ENCODE data around the gene CIROP.

Gene CIROP

DNA sequence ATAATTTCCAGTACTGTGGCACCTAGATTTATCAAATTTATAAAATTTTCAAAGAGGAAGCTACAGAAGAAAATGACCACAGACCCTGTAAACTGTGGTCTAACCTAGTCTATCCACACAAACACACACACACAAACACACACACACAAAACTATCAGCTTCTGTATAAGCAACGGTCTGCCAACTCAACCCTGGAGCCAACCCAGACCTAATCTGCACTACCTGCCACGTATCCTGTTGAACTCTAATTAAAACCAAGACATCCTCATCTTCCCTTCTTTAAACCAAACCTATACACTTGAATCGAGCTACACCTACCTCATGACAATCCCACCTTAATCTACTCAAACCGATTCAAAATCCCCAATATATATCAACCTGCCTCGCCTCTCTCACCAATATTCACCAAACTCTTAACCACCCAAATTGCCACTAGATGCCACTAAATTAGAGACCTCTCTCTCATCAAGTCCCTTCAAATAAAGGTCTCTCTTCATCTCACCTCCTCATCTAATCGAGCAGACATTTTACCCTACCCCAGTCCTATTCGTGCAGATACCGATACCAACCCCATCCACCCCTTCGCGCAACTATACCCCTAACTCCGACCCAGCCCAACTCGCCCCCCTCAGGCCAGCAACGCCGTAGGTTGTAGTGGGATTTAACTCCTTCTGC lies 10.7 kb downstream of the CIROP start:
- peak; percentile 47 for DNase-seq (ENCODE audit: low read depth, low spot score)

DNA sequence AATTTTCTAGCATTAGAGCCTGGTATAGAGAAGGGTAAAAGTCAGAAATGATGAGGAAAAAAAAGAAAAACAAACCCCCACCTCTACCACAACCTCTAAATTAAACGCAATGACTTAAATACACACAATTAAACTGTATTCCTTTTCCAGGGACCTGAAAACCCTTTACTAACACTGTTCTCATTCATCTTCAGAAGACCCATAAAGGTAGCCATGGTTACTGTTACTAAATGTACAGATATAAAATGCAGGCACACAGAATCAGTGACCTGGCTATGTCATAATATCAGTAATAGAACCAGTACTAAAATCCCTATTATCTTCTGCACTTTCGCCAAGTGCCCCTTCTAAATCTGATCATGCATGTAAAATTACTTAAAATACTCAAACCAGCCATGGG lies 11.3 kb downstream of the CIROP start:
- no peak for DNase-seq (ENCODE audit: low read depth, low spot score)

DNA sequence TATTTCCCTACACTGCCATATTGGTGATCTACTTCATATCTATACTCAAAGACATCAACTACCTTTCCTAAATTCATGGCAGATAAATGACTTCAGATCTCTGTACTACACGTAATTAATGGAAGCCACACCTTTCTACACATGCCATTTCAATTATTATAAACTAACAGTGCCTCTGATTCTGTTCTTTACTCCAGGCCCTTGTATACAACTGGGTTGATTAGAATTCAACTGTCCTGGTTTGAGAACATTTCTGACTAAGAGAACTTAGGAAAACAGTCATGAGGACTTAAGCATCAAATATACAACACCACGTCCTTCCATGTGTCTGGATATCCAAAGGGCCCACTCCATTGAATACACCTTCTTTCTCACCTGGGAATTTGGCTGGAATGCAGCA lies 11.7 kb downstream of the CIROP start:
- no peak for DNase-seq (ENCODE audit: low read depth, low spot score)

DNA sequence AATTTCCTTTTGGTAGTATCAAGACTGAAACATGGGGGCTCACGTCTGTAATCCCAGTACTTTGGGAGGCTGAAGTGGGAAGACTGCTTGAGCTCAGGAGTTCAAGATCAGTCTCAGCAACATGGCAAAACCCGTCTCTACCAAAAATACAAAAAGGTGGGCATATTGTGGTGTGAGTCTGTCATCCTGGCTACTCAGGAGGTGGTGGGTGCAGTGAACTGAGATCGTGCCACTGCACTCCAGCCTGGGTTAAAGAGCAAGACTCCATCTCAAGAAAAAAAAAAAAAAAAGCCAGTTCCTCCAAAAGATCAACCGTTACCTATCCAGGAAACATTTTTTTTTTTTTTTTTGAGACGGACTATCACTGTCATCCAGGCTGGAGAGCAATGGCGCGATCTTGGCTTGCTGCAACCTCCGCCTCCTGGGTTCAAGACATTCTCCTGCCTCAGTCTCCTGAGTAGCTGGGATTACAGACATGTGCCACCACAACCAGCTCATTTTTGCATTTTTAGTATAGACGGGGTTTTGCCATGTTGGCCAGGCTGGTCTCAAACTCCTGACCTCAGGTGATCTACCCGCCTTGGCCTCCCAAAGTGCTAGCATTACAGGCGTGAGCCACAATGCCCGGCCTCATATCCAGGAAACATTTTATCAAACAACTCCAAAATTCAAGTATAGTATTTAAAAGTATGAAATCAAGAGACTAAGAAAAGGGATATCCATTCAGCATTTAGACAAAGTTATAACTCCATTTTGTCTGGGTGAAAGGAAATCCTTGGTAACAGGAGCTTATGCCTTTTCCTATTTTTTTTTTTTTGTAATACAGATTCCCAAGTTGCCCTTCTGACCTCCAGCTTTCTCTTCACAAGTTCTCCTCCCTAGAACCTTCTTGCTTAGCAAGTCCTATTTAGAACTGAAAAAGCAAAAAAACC lies 13.2 kb downstream of the CIROP start:
- DNase-seq (ENCODE audit: low read depth, low spot score), result no peak

DNA sequence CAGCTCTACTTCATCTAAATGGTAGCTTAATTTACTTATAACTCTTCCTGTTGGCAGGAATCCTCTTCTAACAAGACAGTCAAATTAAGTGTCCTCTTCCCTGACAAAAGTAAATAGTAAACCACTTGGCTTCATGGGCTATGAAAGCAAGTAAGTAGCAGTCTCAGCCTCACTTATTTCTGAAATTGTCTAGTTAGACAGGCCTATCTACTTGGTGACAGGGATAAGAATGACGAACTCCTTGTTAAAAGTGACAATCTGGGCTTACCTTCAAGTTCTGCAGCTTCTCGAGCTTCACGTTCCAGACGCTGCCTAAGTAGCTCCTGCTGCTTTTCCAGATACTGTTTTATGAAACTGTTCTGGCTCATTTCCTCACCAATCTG lies 14.5 kb downstream of the CIROP start:
- DNase-seq (ENCODE audit: low read depth, low spot score), result no peak

DNA sequence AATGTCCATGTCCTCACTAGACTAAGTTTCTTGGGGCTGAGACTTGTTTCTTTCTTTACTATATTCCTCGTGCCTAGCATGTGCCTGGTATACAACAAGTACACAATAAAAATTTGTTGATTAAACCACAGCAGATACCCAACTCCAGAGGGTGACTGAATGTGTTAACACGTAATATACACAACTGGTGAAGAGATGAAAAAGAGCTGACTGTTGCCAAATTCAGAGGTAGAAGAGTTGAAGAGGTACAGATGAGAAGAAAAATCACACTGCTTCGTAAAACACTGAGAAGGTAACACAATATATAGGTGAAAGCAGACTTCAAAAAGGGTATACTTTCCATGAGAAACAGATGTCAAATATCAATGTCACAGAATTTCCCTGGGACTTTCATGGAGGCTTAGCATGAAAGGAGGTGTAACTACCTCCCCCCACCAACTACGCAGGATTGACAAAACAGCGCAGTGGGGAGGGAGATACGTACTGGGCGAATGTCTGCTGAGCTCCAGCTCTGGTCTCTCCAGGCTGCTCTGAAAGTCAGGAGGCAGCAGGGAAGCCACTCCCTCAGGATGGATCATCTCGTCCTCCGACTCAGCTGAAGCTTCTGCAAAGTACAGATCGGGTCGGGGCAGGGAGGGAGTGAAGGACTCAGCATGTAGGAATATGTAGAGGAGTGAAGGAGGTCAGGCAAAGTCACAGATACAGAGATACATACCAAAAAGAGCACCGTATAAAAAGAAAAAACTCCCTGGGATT lies 15.1 kb downstream of the CIROP start:
- DNase-seq (ENCODE audit: low read depth, low spot score), result no peak

DNA sequence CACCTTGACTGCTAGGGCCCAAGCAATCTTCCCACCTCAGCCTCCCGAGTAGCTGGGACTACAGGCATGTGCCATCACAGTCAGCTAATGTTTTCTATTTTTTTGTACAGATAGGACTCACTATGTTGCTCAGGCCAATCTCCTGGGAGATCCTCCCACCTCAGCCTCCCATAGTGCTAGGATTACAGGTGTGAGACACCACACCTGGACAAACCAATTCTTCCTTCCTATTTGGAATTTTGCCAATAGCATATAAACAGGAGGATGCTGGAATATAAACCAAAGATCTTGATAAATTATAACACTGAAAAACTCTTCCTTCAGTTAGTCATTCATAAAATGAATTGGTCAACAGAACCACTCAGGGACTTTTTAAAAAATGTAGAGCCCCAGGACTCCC lies 18.2 kb downstream of the CIROP start:
- DNase-seq (ENCODE audit: low read depth, low spot score), result no peak

DNA sequence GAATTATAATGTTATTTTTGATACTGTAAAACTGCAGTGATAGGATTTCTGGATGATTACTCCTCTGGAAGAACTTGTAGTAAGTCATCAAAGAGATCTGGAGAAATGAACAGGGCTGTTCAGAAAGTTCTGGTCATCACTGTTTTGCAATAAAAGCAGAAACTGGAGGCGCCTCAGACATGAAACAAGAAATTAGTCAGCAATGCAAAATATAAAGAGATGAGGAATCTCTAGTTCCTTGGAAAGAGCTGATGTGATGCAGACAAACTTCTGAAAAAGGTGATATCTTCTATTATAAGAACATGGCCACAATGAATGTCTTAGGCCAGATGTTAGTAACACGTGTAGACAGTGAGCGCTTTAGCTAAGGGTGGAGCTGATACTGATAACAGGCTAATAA lies 19.3 kb downstream of the CIROP start:
- DNase-seq (ENCODE audit: low read depth, low spot score), result no peak

DNA sequence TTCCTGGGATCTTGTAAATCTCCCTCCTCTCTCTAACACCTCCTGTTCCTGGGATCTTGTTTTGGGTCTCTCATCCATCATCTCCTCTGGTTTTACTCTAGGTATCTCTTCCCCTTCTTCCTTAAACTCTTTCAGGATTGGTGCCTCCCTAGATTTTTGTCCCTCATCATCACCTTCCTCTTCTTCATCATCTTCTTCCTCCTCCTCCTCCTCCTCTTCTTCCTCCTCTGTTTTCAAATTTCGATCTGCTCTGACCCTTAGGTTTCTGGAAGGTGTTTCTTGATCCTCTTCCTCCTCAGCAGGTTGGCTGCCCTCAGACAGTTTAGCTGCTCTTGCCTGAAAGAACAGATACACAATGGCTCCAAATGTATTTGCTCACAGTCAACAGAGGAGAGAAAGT lies 24.3 kb downstream of the CIROP start:
- DNase-seq (ENCODE audit: low read depth, low spot score), result no peak

DNA sequence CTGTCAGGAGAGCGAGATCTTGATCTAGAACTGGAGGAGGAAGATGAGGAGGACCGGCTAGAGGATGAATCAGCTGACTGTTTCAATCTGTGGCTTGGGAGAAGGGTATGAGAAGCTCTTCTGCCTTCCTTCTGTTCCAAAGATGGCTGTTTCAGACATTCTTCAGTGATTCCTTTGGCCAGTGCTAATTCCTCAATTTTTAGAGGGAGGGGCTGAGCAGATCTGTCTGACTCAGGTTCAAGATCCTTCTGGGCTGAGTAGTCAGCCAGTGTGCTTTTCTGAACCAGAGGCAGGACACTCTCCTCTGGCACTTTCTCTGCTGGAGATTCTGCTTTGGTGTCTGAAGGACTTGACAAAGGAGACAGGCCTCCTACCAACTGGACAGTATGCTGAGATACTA lies 25.1 kb downstream of the CIROP start:
- DNase-seq (ENCODE audit: low read depth, low spot score), result no peak

DNA sequence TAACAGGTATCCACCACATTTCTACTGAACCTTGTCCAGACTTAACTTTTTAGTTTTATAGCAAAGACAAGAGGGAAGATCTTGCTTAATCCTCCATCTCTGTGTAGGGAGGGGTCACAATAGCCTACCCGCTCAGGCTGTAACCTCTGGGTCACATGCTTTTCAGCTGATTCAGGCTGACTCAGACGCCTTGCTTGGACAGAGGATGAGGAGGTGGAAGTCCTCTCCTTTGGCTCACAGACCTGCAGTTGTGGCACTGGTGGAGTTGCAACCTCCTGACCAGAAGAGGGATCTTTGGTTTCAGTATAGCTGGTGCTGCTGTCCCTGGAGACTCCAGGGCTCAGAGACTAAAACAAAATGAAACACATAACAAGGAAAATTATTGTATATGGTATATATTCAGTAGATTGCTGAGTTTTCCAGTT lies 26.1 kb downstream of the CIROP start:
- no peak for DNase-seq (ENCODE audit: low read depth, low spot score)

DNA sequence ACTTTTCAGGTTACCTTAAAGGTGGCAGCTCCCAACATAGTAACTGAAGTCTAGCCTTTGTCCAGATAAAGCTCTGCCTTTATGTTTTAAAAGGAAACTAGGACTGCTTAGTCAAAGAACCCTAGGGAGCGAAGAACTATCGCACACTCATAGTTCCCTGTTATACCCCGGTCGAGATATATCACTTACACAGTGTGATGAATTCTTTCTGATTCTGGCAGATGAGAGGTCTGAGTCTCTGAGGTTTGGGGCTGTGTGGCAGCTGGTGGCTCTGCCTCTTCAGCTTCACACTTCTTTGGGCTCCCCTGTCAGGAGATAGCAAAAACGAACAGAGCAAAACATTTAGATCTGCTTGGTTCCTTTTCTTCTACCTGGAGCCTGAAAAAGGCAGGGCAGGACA lies 26.8 kb downstream of the CIROP start:
- no peak for DNase-seq (ENCODE audit: low read depth, low spot score)

DNA sequence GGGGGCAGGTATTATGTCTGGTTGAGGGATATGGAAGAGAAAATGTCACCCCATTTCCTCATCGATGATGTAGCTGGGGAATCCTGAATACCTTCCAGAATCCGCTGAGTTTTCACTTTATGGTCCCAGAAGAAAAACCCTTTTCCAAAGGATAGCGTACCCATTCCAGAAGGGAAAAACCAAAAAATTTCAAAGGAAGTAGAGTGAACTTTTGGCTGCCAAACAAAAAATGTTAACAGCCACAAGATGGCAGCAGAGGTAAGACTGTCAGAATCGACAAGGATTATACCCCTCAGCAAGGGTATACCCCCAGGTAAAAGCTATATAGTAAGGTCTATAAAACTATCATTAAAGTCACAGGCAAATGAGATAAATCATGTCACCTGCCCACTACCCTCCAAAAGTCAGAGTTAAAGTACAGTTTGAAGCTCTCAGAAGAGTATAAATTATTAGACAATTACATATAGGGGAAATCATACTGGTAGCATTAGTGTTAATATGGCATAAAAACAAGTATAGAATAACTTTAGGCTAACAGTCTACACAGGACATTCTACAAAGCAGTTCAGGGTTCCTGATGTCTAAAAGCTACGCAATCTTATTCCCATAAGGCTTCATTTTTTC lies 27.9 kb downstream of the CIROP start:
- DNase-seq (ENCODE audit: low read depth, low spot score), result no peak

DNA sequence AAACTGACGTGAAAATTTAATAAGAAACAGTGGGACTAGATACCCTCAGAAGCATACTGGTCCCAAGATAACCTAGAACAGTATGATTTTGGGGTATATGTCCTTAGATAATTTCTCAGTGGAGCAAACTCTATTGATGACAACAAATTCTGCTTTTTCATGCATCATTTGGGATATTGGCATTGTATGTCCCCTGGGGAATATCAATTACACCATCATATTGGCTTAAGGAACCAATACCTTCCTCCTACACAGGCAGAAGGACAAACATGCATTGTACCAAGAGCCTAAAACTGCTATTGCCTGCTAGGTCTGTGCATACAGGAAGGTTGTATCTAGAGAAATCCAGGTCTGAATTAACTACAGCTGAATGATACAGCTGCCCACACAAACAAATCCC lies 29.9 kb downstream of the CIROP start:
- DNase-seq (ENCODE audit: low read depth, low spot score), result no peak

DNA sequence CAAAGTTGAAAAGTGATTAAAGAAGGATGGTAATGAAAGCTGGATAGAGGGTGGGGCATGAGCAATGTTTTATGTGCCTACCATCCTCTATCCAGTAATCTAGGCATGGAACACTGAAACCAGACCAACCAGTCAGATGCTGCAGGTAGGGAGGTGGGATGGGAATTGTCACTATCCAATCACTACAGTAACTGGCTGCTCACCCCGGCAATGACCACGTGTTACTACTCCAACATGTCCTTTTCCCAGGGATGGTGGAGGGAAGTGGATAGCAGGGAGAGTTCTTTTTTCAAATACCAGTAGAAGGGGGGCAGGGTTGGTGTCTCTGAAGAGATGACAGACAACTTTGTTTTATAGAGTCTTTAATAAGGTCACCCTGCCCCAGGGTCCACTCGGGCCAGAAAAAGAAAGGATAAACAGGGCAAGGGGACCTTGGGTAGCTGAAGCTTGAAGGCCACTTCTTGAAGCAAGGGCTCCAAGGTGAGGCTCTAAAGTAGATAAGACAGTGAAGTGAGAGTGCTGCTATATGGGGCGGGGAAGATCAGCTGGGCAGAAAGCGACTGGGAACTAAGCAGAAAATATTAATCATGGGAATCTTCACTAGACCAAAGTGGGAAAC lies 32.8 kb downstream of the CIROP start:
- DNase-seq (ENCODE audit: low read depth, low spot score), result no peak

DNA sequence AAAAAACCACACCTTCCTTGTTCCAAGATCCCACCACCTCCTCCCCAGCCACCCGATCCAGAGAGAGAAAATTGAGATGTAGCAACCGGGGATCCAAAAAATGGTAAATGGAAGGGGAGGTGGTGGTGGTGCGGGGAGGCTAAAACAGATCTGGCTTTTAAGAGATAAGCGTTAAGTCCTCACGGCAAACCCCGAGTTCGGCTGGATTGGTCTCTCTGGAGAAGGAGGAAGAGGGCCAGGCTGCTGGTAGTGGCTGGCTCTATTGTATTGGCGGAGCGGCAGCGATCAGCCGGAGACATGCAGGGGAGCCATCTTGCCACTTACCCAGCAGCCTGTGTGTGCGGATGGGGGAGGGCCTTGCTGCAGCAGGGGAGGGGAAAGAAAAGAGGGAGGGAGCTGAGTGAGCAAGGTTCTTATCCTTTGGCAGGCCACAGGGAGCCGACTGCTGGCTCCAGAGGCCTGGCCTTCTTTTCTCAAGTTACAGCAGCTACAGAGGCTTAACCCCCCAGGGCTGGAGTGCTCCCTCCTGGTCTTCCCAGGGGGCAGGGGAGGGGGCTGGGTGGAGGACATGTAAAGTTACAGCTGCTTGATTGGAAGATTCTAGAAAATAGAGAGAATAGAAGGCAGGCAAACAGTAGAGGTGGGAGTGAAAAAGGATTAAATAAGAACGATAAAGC lies 33.4 kb downstream of the CIROP start:
- DNase-seq (ENCODE audit: low read depth, low spot score), result peak; percentile 52

DNA sequence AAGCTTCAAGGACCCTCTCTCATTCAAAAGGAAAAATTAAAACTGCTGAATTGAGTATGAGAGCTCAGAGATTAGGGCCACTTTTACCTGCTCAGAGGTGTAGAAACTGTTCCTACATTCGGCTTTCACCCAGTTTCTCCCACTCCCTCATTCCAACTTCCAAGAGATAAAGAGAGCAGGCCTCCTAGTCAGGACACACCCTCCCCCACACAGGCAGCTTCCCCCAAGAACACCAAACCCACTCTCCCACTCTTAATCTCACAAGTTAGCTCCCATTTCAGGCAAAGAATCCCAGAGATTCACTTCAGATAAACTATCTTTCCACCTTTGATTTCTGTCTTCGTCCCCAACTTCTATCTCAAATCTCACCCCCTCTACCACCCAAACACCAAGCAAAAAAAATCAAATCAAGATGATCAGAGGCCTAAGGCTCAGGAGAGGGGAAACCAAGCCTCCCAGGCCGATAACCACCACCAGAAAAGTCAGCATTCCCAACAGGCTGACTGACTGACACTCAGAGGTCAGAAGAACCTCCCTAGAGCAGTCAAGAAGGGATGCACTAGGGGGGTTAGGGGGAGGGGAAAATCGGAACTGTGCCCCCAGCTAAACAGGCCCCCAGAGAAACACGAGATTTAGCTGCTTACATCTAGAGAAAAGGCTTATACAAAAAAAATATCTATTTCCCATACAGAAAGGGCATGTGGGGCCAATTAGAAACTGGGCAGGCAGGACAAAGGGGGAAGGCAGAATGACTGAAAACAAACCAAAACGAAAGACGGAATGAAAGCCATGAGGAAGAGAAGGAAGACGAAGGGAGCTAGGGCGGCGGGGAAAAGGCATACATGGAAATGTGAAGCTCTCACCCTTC lies 34.3 kb downstream of the CIROP start:
- no peak for DNase-seq (ENCODE audit: low read depth, low spot score)

DNA sequence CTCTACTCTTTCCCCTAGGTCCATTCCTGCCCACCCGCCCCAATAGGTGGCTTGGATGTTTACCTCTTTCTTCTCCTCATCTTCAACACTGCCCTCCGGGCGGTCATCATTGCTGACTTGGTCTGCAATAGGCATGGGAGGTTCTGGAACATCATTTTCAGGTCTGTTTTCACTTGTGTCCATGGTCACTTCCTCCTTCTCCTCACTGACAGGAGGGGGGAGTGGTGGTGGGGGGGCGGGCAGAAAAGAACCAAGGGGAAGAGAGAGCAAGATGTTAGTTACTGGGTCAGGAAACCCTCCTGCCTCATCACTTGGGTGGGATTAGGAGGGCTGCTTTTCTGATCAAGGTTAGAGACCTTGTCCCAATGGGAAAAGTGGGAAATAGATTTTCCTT lies 35.4 kb downstream of the CIROP start:
- no peak for DNase-seq (ENCODE audit: low read depth, low spot score)

DNA sequence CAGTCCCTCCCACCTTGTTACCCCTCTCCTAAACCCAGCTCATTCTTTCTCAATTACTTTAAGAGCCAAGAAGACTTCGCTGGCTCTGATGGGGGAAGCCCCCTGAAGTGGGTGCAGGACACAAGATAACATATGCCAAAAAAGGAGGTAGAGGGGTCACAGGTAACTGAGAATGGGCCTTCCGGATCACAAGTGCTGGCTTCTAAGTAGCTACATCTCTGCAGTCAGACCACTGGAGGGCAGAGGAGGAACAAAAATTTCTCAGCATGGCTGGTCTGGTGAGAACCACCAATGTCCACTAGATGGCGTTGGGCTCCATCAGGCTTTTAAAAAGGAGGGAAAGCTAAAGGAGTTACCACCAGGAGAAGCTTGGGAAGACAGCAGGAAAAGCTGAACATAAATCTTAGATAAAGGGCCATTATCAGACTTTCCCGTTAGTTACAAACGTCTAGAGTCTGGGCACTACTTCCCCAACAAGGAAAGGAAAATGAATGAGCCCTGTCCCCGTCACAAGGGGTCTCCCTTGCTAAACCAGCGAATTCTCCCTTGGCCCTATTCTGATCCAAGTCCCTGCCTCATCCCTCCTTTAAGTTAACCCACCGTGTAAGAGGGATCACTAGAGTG lies 35.9 kb downstream of the CIROP start:
- peak; percentile 47 for DNase-seq (ENCODE audit: low read depth, low spot score)
